ENCODE results near the gene WDR7. TPM values are rescaled to one million over a fixed set of nuclear protein-coding genes. Genes with fewer than 3 reads are reported as not detected.

Gene WDR7
- total RNA-seq (ENCODE audit: low replicate concordance), result 16.9 and 18.7 TPM in 2 replicates
- long read RNA-seq, partial matches to known transcripts, result 8 of 9 reads
- long read RNA-seq, other reads (novel, unspliced or antisense), result 1 of 9 reads

DNA sequence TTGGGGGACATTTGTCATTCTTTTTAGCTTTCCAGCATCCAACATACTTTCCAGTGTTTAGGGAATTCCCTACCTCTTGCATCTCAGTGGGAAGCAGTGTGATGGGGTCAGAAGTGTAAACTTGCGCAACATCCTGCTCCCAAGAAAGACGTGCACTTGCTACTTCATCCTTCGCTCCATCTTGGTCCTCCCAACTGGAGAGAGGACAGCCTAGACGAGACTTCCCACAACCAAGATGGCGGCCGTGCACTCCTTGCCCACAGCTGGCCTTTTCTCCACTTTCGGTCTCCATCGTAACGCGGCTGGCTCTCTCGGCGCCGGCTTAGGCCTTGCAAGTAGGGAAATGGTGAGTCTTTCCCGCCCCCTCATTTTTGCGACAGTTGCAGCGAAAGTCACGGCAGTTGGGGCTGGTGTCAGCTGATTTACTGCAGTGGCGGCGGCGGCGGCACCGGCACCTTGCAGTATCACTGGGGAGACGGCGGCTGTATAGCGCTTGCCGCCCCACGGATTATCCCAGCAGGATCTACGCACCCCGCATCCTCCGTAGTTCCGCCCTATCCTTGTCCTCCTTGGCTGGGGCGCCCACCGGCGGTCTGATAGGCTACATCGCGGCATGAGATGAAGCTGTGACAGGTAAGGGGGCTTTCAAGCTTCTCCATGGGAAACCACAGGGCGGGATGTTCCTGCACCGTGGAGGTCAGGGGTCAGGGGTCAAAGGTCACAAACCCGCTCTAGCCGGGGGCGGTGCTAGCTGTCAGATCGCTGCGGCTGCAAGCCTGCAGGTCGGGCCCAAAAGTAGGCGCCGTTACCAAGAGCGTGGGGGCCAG, at the start of gene WDR7:
WDR7 (plus strand) TSS at position 416 of the 827 bp plus-strand sequence. CDS start 21,157 bp downstream, outside the sequence.
- Mint-ChIP-seq H3K9me3 (no peaks in the 10 kb centered on the region), H3K36me3 (no peaks in the 10 kb centered on the region), H3K27me3 (no peaks in the 10 kb centered on the region), H3K27ac (peak within 1 kb of the TSS; percentile 77), H3K4me3 (peak within 1 kb of the TSS; percentile 91), H3K4me1 (ENCODE audit: unreplicated experiment) (peaks cover 8% of the 10 kb centered on the region)
- TF ChIP-seq, protein P1, sequence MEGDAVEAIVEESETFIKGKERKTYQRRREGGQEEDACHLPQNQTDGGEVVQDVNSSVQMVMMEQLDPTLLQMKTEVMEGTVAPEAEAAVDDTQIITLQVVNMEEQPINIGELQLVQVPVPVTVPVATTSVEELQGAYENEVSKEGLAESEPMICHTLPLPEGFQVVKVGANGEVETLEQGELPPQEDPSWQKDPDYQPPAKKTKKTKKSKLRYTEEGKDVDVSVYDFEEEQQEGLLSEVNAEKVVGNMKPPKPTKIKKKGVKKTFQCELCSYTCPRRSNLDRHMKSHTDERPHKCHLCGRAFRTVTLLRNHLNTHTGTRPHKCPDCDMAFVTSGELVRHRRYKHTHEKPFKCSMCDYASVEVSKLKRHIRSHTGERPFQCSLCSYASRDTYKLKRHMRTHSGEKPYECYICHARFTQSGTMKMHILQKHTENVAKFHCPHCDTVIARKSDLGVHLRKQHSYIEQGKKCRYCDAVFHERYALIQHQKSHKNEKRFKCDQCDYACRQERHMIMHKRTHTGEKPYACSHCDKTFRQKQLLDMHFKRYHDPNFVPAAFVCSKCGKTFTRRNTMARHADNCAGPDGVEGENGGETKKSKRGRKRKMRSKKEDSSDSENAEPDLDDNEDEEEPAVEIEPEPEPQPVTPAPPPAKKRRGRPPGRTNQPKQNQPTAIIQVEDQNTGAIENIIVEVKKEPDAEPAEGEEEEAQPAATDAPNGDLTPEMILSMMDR (conservative IDR thresholded peaks at IDR 0.05), result no peak
- peak; percentile 94 for DNase-seq (ENCODE audit: extremely low spot score, unreplicated experiment)

DNA sequence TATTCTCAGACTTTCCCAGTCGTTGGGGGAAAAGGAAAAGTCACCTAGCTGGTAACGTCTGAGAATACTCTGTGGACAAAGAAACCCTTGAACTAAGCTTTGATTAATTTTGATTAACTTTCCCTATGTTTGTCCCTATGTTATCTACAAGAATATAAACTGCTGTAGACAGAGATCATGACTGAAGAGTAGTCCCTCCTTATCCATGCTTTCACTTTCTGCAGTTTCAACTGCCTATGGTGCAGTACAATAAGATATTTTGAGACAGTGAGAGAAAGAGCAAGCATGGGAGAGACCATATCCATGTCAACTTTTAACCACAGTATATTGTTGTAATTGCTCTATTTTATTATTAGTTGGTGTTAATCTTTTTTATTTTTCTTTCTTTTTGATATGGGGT, 44.5 kb upstream of the WDR7 start:
- H3K27me3 Mint-ChIP-seq, result no peaks in the 10 kb centered on the region
- H3K4me3 Mint-ChIP-seq, result no peak overlapping the region
- TF ChIP-seq, protein P1 (conservative IDR thresholded peaks at IDR 0.05), result no peak
- no peak for DNase-seq (ENCODE audit: extremely low spot score, unreplicated experiment)
- no peak overlapping the region for H3K27ac Mint-ChIP-seq
- no peaks in the 10 kb centered on the region for H3K9me3 Mint-ChIP-seq
- H3K4me1 Mint-ChIP-seq (ENCODE audit: unreplicated experiment), result no peaks in the 10 kb centered on the region
- peaks cover 38% of the 10 kb centered on the region for H3K36me3 Mint-ChIP-seq

DNA sequence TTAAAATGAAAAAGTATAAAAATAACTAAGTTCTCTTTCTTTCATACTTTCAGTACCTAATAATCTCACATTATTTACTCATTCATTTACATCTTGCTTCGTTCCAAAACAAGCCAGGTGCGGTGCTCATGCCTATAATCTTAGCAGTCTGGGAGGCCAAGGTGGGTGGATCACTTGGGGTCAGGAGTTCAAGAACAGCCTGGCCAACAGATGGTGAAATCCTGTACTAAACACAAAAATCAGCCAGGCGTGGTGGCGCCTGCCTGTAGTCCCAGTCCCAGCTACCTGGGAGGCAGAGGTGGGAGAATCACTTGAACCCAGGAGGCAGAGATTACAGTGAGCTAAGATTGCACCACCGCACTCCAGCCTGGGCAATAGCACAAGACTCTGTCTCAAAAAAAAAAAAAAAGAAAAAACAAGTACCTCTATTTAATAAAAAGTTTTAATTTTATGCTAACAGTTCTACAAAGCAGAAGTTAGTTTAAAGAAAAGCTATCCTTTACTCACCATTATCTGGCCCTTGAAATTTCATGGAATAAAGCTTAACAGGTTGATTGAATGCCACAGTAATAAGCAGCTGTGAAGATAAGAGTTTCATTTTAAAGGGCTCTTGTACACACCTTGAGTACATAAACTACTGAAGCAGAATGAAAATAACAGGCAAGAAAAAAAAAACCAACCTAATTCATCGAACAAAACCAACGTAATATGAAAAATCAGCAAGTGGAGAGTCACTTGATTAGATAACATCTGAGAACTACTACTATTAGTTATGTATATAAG, 35.2 kb upstream of the WDR7 start:
- H3K4me1 Mint-ChIP-seq (ENCODE audit: unreplicated experiment), result no peaks in the 10 kb centered on the region
- H3K4me3 Mint-ChIP-seq, result no peak overlapping the region
- H3K9me3 Mint-ChIP-seq, result no peaks in the 10 kb centered on the region
- no peak overlapping the region for H3K27ac Mint-ChIP-seq
- peaks cover 37% of the 10 kb centered on the region for H3K36me3 Mint-ChIP-seq
- TF ChIP-seq, protein P1 (conservative IDR thresholded peaks at IDR 0.05), result no peak
- H3K27me3 Mint-ChIP-seq, result no peaks in the 10 kb centered on the region
- DNase-seq (ENCODE audit: extremely low spot score, unreplicated experiment), result no peak

DNA sequence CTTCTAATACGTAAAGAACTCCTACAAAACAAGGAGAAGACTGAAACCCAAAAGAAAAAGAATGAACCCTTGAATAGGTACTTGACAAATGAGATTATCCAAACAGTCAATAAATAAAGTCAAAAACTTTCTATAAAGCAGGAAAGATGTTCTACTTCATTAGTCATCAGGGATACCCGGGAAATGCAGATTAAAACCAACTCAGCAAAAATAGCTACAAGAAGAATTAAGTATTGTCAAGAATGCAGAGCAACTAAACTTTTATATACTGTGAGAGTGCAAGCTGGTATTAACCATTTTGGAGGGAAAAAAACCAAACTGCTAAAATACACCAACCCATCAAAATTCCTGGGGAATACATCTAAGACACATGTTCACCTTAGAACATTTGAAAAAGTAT, 23.2 kb upstream of the WDR7 start:
- no peak for DNase-seq (ENCODE audit: extremely low spot score, unreplicated experiment)
- TF ChIP-seq, protein P1 (conservative IDR thresholded peaks at IDR 0.05), result no peak
- Mint-ChIP-seq H3K27me3 (no peaks in the 10 kb centered on the region), H3K36me3 (peaks cover 14% of the 10 kb centered on the region), H3K9me3 (no peaks in the 10 kb centered on the region), H3K4me3 (no peak overlapping the region), H3K4me1 (ENCODE audit: unreplicated experiment) (peaks cover 12% of the 10 kb centered on the region), H3K27ac (no peak overlapping the region)

DNA sequence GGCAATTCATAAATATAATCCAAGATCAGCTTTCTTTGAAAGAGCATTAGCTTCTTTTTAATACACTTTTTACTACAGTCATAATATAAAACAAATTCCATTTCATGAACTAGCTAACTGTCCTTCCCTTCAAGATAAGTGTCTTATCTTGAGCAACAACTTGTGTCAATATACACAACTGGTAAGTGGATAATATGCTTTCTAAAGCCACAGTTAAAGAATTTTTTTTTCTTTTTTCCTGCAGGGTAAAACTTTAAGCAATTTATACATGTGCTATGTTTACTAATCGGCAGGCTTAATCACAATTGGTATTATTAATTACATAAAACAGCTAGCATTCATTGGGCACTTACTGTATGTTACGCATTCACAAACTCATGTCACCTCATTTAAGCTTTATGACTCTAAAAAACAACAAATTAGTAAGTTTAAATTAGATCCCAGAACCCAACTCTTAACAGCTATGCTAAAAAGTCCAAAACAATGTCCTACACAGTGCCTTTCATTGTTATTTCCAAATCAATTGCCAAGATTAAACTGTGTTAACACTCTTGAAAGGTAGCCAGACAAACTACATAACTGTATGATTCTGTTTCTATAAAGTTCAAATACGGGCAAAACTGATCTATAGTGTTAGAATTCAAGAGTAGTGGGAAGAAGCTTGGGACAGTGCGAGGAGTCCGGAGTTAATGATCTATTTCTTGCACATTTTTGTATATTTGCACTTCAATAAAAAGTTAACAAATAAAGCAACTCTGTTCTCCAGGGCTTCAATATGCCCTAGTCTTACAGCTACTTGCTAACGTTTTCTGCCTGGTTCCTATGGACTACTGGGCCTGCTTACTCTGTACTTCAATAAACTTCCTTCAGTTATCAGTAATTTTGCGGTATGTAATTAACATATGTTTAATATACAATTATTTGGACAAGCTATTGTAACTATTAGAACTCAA, 18.8 kb upstream of the WDR7 start:
- no peak for DNase-seq (ENCODE audit: extremely low spot score, unreplicated experiment)
- Mint-ChIP-seq H3K9me3 (no peaks in the 10 kb centered on the region), H3K36me3 (peaks cover 25% of the 10 kb centered on the region), H3K27ac (no peak overlapping the region), H3K4me3 (no peak overlapping the region), H3K27me3 (no peaks in the 10 kb centered on the region), H3K4me1 (ENCODE audit: unreplicated experiment) (peaks cover 30% of the 10 kb centered on the region)
- TF ChIP-seq, protein P1 (conservative IDR thresholded peaks at IDR 0.05), result no peak
